ENCODE data around the gene PIGB. TPM values are rescaled to one million over a fixed set of nuclear protein-coding genes. Genes with fewer than 3 reads are reported as not detected.
"Not testable (repeated sequence)": the region's sequence is repeated elsewhere in the genome, so short reads cannot be mapped to it uniquely, and the experiment has no call there.

PIGB gene
- 7.5 and 9.1 TPM in 2 replicates for total RNA-seq

GRCh38 chr15:55318588-55319494, at the start of gene PIGB, which contains the start of gene PIGBOS1:
TSS of gene PIGB (plus strand) at chr15:55319222. CDS start at chr15:55319251, 29 bp downstream.
TSS of gene PIGBOS1 (minus strand) at chr15:55319123. CDS start at chr15:55317792, 1,331 bp downstream.
- DNase-seq (ENCODE audit: low read depth in 2 of 2), result peak; percentile 73 to 90

GRCh38 chr15:55270291-55270690, 48.7 kb upstream of the PIGB start:
- DNase-seq (ENCODE audit: low read depth in 2 of 2), result no peak

- DNase-seq (ENCODE audit: low read depth in 2 of 2), result no peak
Observed at GRCh38 chr15:55276324-55276723, 42.7 kb upstream of the PIGB start.

GRCh38 chr15:55277116-55277564, 41.9 kb upstream of the PIGB start:
- no peak for DNase-seq (ENCODE audit: low read depth in 2 of 2)

- no peak for DNase-seq (ENCODE audit: low read depth in 2 of 2)
Observed at GRCh38 chr15:55277715-55278114, 41.3 kb upstream of the PIGB start.

- DNase-seq (ENCODE audit: low read depth in 2 of 2), result no peak
Observed at GRCh38 chr15:55279100-55279745, 39.8 kb upstream of the PIGB start.

GRCh38 chr15:55279746-55280351, 39.2 kb upstream of the PIGB start:
- peak in 1 of 2 donors; percentile 90 for DNase-seq (ENCODE audit: low read depth in 2 of 2)

- peak in 1 of 2 donors; percentile 20 for DNase-seq (ENCODE audit: low read depth in 2 of 2)
Observed at GRCh38 chr15:55280589-55280988, 38.4 kb upstream of the PIGB start.

- no peak for DNase-seq (ENCODE audit: low read depth in 2 of 2)
Observed at GRCh38 chr15:55281517-55282228, 37.3 kb upstream of the PIGB start.

- DNase-seq (ENCODE audit: low read depth in 2 of 2), result peak in 1 of 2 donors; percentile 17
Observed at GRCh38 chr15:55282284-55282833, 36.7 kb upstream of the PIGB start.

- peak in 1 of 2 donors; percentile 37 for DNase-seq (ENCODE audit: low read depth in 2 of 2)
Observed at GRCh38 chr15:55283379-55284147, 35.5 kb upstream of the PIGB start.

- DNase-seq (ENCODE audit: low read depth in 2 of 2), result no peak
Observed at GRCh38 chr15:55284426-55284825, 34.6 kb upstream of the PIGB start.

- DNase-seq (ENCODE audit: low read depth in 2 of 2), result not testable (repeated sequence)
Observed at GRCh38 chr15:55286442-55287189, 32.4 kb upstream of the PIGB start.

GRCh38 chr15:55288006-55288717, 30.9 kb upstream of the PIGB start:
- no peak for DNase-seq (ENCODE audit: low read depth in 2 of 2)

- DNase-seq (ENCODE audit: low read depth in 2 of 2), result peak in 1 of 2 donors; percentile 28
Observed at GRCh38 chr15:55289011-55289745, 29.8 kb upstream of the PIGB start.

- peak; percentile 31 to 74 for DNase-seq (ENCODE audit: low read depth in 2 of 2)
Observed at GRCh38 chr15:55289746-55290527, 29.1 kb upstream of the PIGB start, which contains the start of gene RAB27A. TSS of gene RAB27A (minus strand) at chr15:55289813. CDS start at chr15:55234934, 54,879 bp downstream.

- peak; percentile 65 to 83 for DNase-seq (ENCODE audit: low read depth in 2 of 2)
Observed at GRCh38 chr15:55290528-55291057, 28.4 kb upstream of the PIGB start.

Measured in dermis microvascular lymphatic vessel endothelial cell (primary cell).